Measurements from ENCODE around the gene COL27A1. TPM values are rescaled to one million over a fixed set of nuclear protein-coding genes. Genes with fewer than 3 reads are reported as not detected.

The COL27A1 gene
- total RNA-seq, 6 experiments from 2014 or later: 22.2 to 24.1 (median 23.4) TPM

GRCh38 chr9:114243240-114243639 lies 87.9 kb downstream of the COL27A1 start:
- H3K9me3 Mint-ChIP-seq: no peaks in the 10 kb centered on the region
- H3K27ac Mint-ChIP-seq: no peak overlapping the region
- H3K27me3 Mint-ChIP-seq (ENCODE audit: insufficient read depth): peaks cover 3% of the 10 kb centered on the region; the same call in 1 of the 2 replicates
- TF ChIP-seq CTCF (IDR thresholded peaks at IDR 0.05): peak; percentile 31
- DNase-seq: no peak
- peaks cover 17% of the 10 kb centered on the region for H3K4me1 Mint-ChIP-seq (ENCODE audit: low read depth)
- H3K4me3 Mint-ChIP-seq: no peak overlapping the region
- peaks cover 25% of the 10 kb centered on the region for H3K36me3 Mint-ChIP-seq (ENCODE audit: low read depth)

GRCh38 chr9:114244570-114244969 lies 89.2 kb downstream of the COL27A1 start:
- Mint-ChIP-seq H3K27ac (no peak overlapping the region), H3K4me3 (no peak overlapping the region), H3K9me3 (no peaks in the 10 kb centered on the region), H3K36me3 (ENCODE audit: low read depth) (peaks cover 25% of the 10 kb centered on the region), H3K27me3 (ENCODE audit: insufficient read depth) (peaks cover 2% of the 10 kb centered on the region; the same call in 1 of the 2 replicates), H3K4me1 (ENCODE audit: low read depth) (peaks cover 5% of the 10 kb centered on the region)
- TF ChIP-seq CTCF (IDR thresholded peaks at IDR 0.05): no peak
- DNase-seq: no peak

- DNase-seq: no peak
- H3K4me3 Mint-ChIP-seq: no peak overlapping the region
- H3K27me3 Mint-ChIP-seq (ENCODE audit: insufficient read depth): no peaks in the 10 kb centered on the region; the same call in 1 of the 2 replicates
- H3K36me3 Mint-ChIP-seq (ENCODE audit: low read depth): peaks cover 27% of the 10 kb centered on the region
- peaks cover 15% of the 10 kb centered on the region for H3K4me1 Mint-ChIP-seq (ENCODE audit: low read depth)
- H3K9me3 Mint-ChIP-seq: no peaks in the 10 kb centered on the region
- no peak for TF ChIP-seq CTCF (IDR thresholded peaks at IDR 0.05)
- no peak overlapping the region for H3K27ac Mint-ChIP-seq
Measured at GRCh38 chr9:114246558-114246957, 91.2 kb downstream of the COL27A1 start.

DNA sequence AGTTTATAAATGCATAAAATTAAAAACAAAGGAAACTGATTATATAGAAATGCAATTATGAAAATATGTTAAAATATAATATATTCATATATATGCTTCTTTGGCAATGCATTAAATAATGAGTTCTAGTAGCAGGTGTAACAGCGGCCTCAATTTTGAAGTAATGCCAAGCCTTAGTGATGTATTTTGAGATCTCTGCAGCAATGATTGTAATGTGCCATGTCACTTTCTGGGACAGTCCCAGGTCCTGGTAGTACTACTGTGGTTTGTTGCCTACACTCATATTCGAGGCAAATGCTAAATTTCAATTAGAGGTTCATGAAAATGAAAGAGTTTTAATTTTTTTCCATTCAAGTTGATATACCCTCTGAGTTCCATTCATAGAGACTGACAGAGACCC lies 91.7 kb downstream of the COL27A1 start:
- Mint-ChIP-seq H3K27me3 (ENCODE audit: insufficient read depth) (no peaks in the 10 kb centered on the region; the same call in 1 of the 2 replicates), H3K36me3 (ENCODE audit: low read depth) (peaks cover 27% of the 10 kb centered on the region), H3K4me1 (ENCODE audit: low read depth) (peaks cover 15% of the 10 kb centered on the region), H3K4me3 (no peak overlapping the region), H3K27ac (no peak overlapping the region), H3K9me3 (no peaks in the 10 kb centered on the region)
- no peak for DNase-seq
- no peak for TF ChIP-seq CTCF (IDR thresholded peaks at IDR 0.05)

DNA sequence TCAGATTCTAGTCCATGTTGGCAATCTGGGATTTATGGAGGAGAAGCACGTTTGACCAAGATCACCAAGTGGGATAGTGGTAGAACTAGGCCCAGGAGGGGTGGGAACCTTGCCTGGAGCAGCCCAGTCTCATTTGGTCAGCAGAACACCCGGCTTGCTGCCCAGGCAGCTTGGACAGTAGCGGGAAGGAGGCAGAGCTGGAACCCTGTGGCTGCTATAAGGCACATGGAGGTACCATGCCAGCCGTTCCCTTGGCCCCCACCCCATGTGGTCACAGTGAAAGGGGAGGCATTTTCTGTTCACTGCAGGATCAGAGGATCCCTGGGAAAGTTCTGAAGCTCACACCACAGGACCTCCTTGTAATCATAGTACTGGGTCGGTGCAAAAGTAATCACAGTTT lies 92.2 kb downstream of the COL27A1 start:
- peaks cover 23% of the 10 kb centered on the region for H3K36me3 Mint-ChIP-seq (ENCODE audit: low read depth)
- no peak overlapping the region for H3K27ac Mint-ChIP-seq
- TF ChIP-seq CTCF (IDR thresholded peaks at IDR 0.05): no peak
- H3K9me3 Mint-ChIP-seq: no peaks in the 10 kb centered on the region
- no peak for DNase-seq
- no peaks in the 10 kb centered on the region; the same call in 1 of the 2 replicates for H3K27me3 Mint-ChIP-seq (ENCODE audit: insufficient read depth)
- H3K4me1 Mint-ChIP-seq (ENCODE audit: low read depth): peaks cover 15% of the 10 kb centered on the region
- no peak overlapping the region for H3K4me3 Mint-ChIP-seq

DNA sequence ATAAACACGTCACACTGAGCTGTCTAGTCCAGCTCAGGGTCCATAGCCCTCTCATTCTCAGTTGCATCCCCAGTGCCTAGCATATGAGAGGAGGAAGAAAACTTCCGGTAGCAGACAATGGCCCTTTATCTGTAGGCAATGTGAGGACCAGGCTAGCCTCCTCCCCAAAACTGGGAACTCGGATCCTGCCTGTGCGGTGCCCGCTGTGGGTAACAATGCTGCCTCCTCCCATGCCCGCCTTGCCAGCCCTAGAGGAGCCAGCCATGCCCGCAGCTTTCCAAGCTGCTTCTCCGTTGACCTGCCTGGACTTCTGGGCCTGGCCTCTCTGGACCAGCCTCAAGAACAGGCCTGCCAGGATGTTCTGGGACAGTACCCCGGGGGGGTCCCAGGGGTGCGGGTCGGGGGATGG lies 93.0 kb downstream of the COL27A1 start:
- Mint-ChIP-seq H3K4me3 (no peak overlapping the region), H3K4me1 (ENCODE audit: low read depth) (peaks cover 15% of the 10 kb centered on the region), H3K27ac (no peak overlapping the region), H3K9me3 (no peaks in the 10 kb centered on the region), H3K27me3 (ENCODE audit: insufficient read depth) (no peaks in the 10 kb centered on the region; the same call in 1 of the 2 replicates), H3K36me3 (ENCODE audit: low read depth) (peaks cover 16% of the 10 kb centered on the region; the same call in 1 of the 2 replicates)
- no peak for DNase-seq
- TF ChIP-seq CTCF (IDR thresholded peaks at IDR 0.05): no peak

Measured in HFFc6 (cell line).